ENCODE results near the gene MAP3K5.
A peak's percentile ranks its signal among the peaks of the same experiment; 100 is the strongest.

MAP3K5 gene

DNA sequence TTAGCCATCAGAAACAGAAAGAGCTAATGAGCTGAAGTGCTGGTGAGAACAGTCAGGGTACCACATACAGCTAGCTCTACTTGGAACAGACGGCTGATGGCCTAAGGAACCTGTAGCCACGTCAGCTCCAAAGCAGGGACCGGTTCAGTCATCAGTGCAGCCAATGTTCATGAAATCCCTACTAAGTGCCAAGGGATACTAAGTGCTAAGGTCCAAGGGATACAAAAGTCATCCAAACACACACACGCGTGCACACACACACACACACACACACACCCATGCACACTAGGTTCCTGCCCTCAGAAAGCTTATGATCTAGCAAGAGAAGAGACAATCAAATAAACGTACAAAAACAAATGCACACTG lies 53.6 kb downstream of the MAP3K5 start:
- Mint-ChIP-seq H3K27ac (no peak overlapping the region), H3K4me1 (peaks cover 29% of the 10 kb centered on the region), H3K4me3 (no peak overlapping the region), H3K27me3 (no peaks in the 10 kb centered on the region), H3K9me3 (no peaks in the 10 kb centered on the region), H3K36me3 (peaks cover 6% of the 10 kb centered on the region)
- DNase-seq (ENCODE audit: low spot score in 2 of 2) (no peak), ATAC-seq (ENCODE audit: low read depth) (no peak)

DNA sequence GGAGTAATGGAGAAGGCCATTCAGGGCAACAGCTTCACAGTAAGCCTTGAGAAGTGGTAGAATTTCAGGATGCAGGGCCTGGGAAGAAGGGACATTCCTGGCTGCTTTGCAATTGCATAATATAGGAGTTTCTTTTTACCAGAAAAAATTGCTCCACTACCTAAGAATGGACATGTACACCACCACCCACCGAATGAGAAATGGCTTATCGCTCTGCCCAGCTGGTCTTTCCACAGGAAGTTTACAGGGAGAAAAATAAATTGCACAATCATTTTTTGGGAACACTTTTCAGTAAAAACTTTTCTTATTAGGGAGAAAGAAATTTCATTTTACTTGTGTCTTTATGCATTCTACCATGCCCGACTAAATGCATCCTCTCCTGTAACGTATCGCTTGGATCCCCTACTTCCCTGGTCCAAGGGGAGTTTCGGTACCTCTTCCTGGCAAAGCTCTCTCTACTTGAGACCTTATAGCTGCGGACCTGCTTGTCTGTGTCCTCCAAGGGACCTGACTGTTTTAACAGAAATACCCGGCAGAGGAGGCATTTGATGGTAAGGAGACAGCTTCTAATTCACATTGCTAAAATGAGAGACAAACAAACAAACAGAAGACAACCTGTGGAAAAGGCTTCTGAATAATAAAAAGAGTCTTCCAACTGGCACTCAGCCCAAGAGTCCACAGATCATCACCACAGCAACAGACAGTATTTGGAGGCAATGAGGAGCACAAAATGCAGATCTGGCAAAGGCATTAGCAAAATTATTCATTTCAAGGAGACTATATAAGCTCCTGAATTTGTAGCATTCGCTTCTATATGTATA lies 54.2 kb downstream of the MAP3K5 start:
- no peak for ATAC-seq (ENCODE audit: low read depth)
- H3K4me3 Mint-ChIP-seq, result no peak overlapping the region
- H3K27ac Mint-ChIP-seq, result no peak overlapping the region
- no peaks in the 10 kb centered on the region for H3K27me3 Mint-ChIP-seq
- no peak for DNase-seq (ENCODE audit: low spot score in 2 of 2)
- H3K9me3 Mint-ChIP-seq, result no peaks in the 10 kb centered on the region
- peaks cover 28% of the 10 kb centered on the region for H3K4me1 Mint-ChIP-seq
- peaks cover 5% of the 10 kb centered on the region for H3K36me3 Mint-ChIP-seq

DNA sequence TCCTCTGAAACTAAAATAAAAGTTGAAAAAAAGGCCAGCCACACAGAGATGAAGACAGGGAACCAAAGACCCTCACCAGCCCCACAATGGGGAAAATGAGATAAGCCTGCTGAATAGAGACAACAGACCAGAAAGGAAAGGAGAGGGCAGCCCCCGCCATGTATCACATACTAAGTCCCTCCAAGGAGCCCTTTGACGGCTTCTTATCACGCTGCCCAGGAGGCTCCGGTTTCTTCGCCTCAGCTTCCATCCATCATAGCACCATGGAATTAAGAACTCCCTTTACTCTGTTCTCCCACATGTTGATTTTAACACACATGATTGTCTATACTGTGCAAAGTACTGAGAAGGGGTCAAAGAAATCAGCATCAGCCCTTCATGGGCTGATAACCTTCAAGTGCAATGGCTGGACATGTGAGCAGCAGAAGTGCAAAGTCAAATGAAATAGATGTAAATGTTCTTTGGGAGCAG lies 54.9 kb downstream of the MAP3K5 start:
- H3K27ac Mint-ChIP-seq, result no peak overlapping the region
- no peaks in the 10 kb centered on the region for H3K9me3 Mint-ChIP-seq
- DNase-seq (ENCODE audit: low spot score in 2 of 2), result no peak

DNA sequence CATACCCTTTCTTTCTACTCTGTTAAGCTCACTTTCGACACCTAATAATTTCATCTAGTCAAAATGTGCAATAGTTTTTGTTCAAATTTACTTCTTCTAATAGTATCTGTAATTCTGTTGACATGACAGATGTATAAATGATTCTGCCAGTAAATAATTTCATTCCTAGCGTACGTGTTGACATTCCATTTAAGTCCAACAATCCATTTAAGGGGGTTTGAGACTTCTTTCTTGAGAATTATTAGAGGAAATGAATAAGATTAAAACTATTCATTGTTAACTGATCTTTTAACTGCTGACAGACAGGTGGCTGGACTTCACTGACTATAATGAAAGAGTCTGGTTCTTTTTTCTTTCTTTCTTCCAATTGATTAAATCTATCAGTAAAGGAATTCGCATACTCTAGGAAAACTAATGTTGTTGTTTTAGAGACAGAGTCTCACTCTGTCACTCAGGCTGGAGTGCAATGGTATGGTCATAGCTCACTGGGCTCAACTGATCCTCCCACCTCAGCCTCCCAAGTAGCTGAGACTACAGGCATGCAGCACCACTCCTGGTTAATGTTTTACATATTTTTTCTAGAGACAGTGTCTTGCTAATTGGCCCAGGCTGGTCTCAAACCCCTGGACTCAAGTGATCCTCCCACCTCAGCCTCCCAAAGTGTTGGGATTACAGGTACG lies 55.9 kb downstream of the MAP3K5 start:
- peaks cover 31% of the 10 kb centered on the region for H3K4me1 Mint-ChIP-seq
- no peaks in the 10 kb centered on the region for H3K36me3 Mint-ChIP-seq
- no peak overlapping the region for H3K4me3 Mint-ChIP-seq
- H3K9me3 Mint-ChIP-seq, result no peaks in the 10 kb centered on the region
- H3K27ac Mint-ChIP-seq, result no peak overlapping the region
- no peaks in the 10 kb centered on the region for H3K27me3 Mint-ChIP-seq
- no peak for ATAC-seq (ENCODE audit: low read depth)
- DNase-seq (ENCODE audit: low spot score in 2 of 2), result no peak

More for the DNA sequence above, 54.9 kb downstream of the MAP3K5 start:
- Mint-ChIP-seq H3K36me3 (peaks cover 2% of the 10 kb centered on the region), H3K4me3 (no peak overlapping the region), H3K4me1 (peaks cover 29% of the 10 kb centered on the region), H3K27me3 (no peaks in the 10 kb centered on the region)
- no peak for ATAC-seq (ENCODE audit: low read depth)

DNA sequence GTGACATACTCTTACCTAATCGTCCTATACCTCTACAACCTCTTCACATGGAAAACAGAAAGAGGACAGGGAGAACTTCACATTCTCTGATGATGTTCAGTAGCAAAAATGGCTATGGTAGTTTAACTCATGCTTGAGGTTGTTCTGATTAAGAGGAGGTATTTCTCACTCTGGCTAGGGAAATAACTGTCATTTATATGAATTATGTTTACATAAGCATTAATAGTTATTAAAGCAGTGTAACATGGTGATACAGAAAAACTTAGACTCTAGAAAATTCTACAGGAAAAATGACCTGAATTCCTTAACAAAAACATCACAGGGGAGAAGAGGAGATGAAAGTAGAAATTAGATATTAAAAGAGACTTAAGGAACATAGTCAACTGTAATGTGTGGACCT lies 57.3 kb downstream of the MAP3K5 start:
- H3K36me3 Mint-ChIP-seq, result no peaks in the 10 kb centered on the region
- no peak for DNase-seq (ENCODE audit: low spot score in 2 of 2)
- ATAC-seq (ENCODE audit: low read depth), result no peak
- peaks cover 34% of the 10 kb centered on the region for H3K4me1 Mint-ChIP-seq
- no peaks in the 10 kb centered on the region for H3K9me3 Mint-ChIP-seq
- H3K4me3 Mint-ChIP-seq, result no peak overlapping the region
- H3K27ac Mint-ChIP-seq, result no peak overlapping the region
- no peaks in the 10 kb centered on the region for H3K27me3 Mint-ChIP-seq

DNA sequence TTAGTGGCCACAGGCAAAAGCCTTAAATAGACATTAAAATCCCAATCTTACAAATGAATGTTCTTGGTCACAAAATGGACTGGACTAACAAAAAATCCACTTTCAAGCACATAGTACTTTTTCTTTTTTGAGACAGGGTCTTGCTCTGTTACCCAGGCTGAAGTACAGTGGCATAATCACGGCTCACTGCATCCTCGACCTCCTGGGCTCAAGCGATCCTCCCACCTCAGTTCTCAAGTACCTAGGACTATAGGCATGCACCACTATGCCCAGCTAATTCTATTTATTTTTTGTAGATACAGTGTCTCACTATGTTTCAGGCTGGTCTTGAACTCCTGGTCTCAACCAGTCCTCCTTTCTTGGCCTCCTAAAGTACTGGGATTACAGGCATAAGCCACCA lies 59.4 kb downstream of the MAP3K5 start:
- no peak overlapping the region for H3K27ac Mint-ChIP-seq
- H3K4me3 Mint-ChIP-seq, result no peak overlapping the region
- H3K36me3 Mint-ChIP-seq, result peaks cover 5% of the 10 kb centered on the region
- H3K9me3 Mint-ChIP-seq, result no peaks in the 10 kb centered on the region
- peaks cover 31% of the 10 kb centered on the region for H3K4me1 Mint-ChIP-seq
- no peak for DNase-seq (ENCODE audit: low spot score in 2 of 2)
- ATAC-seq (ENCODE audit: low read depth), result no peak
- no peaks in the 10 kb centered on the region for H3K27me3 Mint-ChIP-seq

DNA sequence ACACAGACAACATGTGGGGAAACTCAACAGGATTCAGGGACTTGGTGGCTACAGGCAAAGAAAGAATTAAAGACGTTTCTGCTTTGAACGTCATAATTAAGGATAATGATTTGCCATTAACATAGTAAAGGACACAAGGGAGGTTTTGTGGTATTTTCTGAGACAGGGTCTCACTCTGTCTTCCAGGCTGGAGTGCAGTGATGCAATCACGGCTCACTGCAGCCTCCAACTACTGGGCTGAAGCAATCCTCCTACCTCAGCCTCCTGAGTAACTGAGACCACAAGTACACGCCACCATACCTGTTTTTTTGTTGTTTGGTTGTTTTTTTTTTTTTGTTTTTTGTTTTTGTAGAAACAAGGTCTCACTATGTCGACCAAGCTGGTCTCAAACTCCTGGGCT lies 62.4 kb downstream of the MAP3K5 start:
- Mint-ChIP-seq H3K36me3 (peaks cover 5% of the 10 kb centered on the region), H3K27ac (no peak overlapping the region), H3K9me3 (no peaks in the 10 kb centered on the region), H3K4me3 (no peak overlapping the region), H3K27me3 (no peaks in the 10 kb centered on the region), H3K4me1 (peaks cover 23% of the 10 kb centered on the region)
- ATAC-seq (ENCODE audit: low read depth) (no peak), DNase-seq (ENCODE audit: low spot score in 2 of 2) (no peak)

DNA sequence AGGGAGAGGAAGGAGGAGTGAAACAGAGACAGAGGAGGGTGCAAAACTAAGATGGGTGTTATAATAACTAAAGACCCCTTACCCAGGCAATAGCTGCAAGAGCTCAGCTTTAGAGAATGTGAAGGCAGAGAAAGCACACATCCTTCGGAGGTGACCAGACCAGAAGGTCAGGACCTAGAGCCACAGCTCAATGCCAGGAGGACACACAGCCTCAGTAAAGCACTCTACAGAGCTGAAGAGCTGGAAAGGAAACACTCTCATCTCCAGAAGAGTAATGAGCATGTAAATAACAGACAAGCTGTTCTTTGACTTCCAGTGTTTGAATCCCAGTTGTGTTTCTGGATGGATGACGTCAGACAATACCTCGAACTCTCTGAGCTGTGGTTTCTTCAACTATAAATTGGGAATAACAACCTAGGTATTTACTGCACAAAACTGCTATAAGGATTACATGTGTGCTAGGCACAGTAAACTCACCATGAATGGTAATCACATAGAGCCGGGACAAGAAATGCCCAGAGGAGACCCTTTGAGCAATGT lies 63.2 kb downstream of the MAP3K5 start:
- Mint-ChIP-seq H3K4me1 (peaks cover 25% of the 10 kb centered on the region), H3K4me3 (no peak overlapping the region), H3K27me3 (no peaks in the 10 kb centered on the region), H3K36me3 (peaks cover 5% of the 10 kb centered on the region), H3K9me3 (no peaks in the 10 kb centered on the region), H3K27ac (no peak overlapping the region)
- DNase-seq (ENCODE audit: low spot score in 2 of 2) (no peak), ATAC-seq (ENCODE audit: low read depth) (no peak)

DNA sequence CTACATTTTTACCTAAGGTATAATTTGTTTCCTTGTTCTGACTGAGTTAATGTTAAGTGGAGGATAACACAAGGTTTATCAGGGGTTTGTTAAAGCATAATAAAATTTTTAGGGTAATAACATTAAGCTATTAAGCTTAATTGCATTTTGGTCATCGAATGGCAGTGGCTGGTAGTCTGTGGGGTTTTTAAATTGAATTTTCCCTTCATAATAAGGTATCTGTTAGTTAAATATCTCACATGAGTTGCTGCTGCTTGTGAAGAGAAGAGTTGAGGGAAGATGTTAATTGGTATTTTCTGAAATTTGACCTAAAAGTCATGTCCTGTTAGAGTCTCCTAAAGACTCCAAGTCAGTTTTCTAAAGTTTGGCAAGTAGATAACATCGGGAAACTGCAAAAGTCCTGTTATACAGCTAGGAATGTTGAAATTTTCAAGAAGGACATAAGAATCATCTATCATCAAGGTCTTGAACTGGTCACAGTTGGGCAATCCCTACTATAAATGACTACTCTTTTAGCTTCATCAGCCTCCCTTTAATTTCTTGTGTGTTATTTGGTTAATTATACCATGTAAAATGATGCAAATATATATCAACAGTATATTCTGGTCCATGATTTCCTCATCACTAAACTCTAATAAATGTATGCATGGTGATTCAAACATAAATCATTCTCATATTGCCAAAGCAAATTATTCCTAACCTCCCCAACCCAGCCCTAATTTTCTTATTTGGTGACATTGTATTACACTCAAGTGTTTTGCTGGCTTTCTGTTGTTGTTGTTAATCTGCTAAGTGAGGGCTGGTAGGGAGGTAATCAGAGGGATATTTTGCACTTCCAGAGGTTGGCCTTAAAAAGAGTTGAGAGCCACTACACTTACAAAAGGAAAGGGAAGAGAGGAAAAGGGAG lies 64.0 kb downstream of the MAP3K5 start:
- Mint-ChIP-seq H3K36me3 (peaks cover 5% of the 10 kb centered on the region), H3K4me3 (no peak overlapping the region), H3K27ac (no peak overlapping the region), H3K27me3 (no peaks in the 10 kb centered on the region), H3K9me3 (no peaks in the 10 kb centered on the region), H3K4me1 (peaks cover 32% of the 10 kb centered on the region)
- no peak for ATAC-seq (ENCODE audit: low read depth)
- no peak for DNase-seq (ENCODE audit: low spot score in 2 of 2)

DNA sequence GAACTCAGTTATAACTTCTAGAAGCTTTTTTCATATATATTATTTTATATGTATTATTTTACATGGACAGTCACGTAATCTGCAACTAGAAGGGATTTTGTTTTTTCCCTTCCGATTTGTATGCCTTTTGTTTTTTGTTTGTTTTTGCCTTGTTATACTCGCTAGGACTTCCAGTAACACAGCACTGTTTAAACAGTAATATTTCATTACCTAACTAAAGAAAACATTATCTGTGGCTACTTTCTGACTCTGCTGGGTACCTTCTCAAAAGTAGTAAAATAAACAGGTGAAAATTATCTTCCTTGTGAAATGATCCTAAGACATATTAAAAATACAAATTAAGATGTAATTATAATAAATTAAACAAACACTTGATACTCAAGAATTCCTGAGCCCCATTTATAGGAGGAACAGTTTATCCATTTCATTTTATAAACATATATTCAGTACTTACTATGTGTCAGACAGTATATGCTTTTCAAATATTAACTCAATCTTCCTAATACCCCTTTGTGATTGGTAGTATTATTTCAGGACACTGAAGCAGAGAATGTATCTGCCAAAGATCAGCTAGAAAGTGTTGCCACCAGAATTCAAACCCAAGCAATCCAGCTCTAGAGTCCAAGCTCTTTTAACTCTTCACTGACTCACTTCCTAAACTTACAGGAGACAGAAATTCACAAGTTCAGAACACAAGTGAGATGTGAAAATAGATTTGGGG lies 65.3 kb downstream of the MAP3K5 start:
- Mint-ChIP-seq H3K27ac (no peak overlapping the region), H3K4me1 (peaks cover 26% of the 10 kb centered on the region), H3K36me3 (peaks cover 5% of the 10 kb centered on the region), H3K27me3 (no peaks in the 10 kb centered on the region), H3K4me3 (no peak overlapping the region), H3K9me3 (no peaks in the 10 kb centered on the region)
- DNase-seq (ENCODE audit: low spot score in 2 of 2), result no peak
- no peak for ATAC-seq (ENCODE audit: low read depth)

DNA sequence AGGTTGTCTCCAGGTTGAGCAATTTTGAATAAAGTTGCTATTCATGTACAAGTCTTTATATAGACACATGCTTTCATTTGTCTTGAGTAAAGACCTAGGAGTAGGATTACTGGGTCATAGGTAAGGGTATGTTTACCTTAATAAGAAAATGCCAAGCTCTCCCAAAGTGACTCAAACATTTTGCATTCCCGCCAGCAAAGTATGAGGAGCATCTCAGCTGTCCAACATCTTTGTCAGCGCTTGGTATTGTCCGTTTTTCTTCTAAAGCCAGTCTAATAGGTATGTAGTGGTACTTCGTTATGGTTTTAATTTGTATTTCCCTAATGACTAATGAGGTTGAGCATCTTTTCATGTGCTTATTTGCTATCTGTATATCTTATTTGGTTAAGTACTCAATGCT lies 67.2 kb downstream of the MAP3K5 start:
- peaks cover 5% of the 10 kb centered on the region for H3K36me3 Mint-ChIP-seq
- no peaks in the 10 kb centered on the region for H3K27me3 Mint-ChIP-seq
- no peaks in the 10 kb centered on the region for H3K9me3 Mint-ChIP-seq
- H3K4me3 Mint-ChIP-seq, result no peak overlapping the region
- DNase-seq (ENCODE audit: low spot score in 2 of 2) (no peak), ATAC-seq (ENCODE audit: low read depth) (no peak)
- peaks cover 22% of the 10 kb centered on the region for H3K4me1 Mint-ChIP-seq
- no peak overlapping the region for H3K27ac Mint-ChIP-seq

DNA sequence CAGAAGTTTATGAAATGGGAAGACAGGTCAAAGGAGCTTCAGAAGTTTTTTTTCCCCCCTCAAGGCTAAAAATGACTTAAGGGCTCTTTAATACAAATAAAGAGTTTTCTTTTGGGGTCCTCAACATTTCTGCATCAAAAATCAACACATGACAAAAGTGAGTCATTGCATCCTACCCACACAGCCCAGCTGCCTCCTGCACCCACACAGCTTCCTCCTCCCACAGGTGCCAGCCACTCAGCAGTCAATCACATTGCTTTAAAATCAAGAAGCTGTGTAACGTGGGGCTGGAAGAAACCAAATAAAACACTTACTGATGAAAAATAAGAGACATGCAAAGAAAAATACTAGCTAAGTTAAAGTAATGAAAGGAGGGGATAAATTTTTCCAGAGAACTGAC lies 68.5 kb downstream of the MAP3K5 start:
- H3K9me3 Mint-ChIP-seq, result no peaks in the 10 kb centered on the region
- peaks cover 2% of the 10 kb centered on the region for H3K36me3 Mint-ChIP-seq
- ATAC-seq (ENCODE audit: low read depth) (peak; percentile 94), DNase-seq (ENCODE audit: low spot score in 2 of 2) (peak; percentile 22 to 28)
- no peaks in the 10 kb centered on the region for H3K27me3 Mint-ChIP-seq
- no peak overlapping the region for H3K4me3 Mint-ChIP-seq
- H3K4me1 Mint-ChIP-seq, result peaks cover 30% of the 10 kb centered on the region
- no peak overlapping the region for H3K27ac Mint-ChIP-seq

DNA sequence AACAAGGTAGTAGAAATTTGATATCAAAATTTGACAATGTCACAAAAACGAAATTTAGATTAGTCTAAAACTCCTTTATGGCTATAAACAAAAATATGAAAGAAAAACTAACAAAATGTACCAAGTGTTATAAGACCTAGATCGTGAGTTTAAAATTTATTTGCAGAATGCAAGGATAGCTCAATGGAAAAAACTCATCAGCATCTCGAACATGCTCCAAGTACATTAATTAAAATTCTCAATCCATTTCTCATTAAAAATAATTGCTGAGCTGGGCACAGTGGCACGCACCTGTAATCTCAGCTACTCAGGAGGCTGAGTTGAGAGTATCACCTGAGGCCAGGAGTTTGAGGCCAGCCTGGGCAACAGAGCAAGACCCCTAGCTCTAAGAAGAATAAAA lies 70.8 kb downstream of the MAP3K5 start:
- Mint-ChIP-seq H3K9me3 (no peaks in the 10 kb centered on the region), H3K36me3 (no peaks in the 10 kb centered on the region), H3K4me3 (no peak overlapping the region), H3K4me1 (peaks cover 40% of the 10 kb centered on the region), H3K27me3 (no peaks in the 10 kb centered on the region), H3K27ac (no peak overlapping the region)
- DNase-seq (ENCODE audit: low spot score in 2 of 2) (no peak), ATAC-seq (ENCODE audit: low read depth) (no peak)
